OCI-LY7 (cell line): ENCODE data around the gene IMMP2L. TPM values are rescaled to one million over a fixed set of nuclear protein-coding genes. Genes with fewer than 3 reads are reported as not detected.

Experiments
- BruUV-seq: library from RNA; stranded (reverse); fragments of 400-500 nt; replicated peaks from 2 replicates; lab custom pipeline; 2021; lab: Mats Ljungman, UMichigan
- CTCF ChIA-PET: fragments of 300-600 bp; sonication (Branson Sonifier 250); formaldehyde crosslinking; loops from one replicate; lab custom pipeline; 2022; ENCODE audit warnings: antibody characterized with exemption; ENCODE audit not compliant: unreplicated experiment; lab: Charles Lee
- POLR2A ChIA-PET: fragments of 300-600 bp; sonication (Branson Sonifier 250); formaldehyde crosslinking; loops from one replicate; lab custom pipeline; 2022; ENCODE audit warnings: antibody characterized with exemption; lab: Charles Lee
- DNase-seq: peaks from one replicate; pipeline ENCODE4 v3.0.0-alpha.2; 2015; ENCODE audit warnings: low spot score
- H2AFZ ChIP-seq: fragments of 200-600 bp; sonication (generic), shearing (Covaris generic); 2 replicates; pipeline ENCODE4 v1.6.1; 2014; ENCODE audit warnings: mild to moderate bottlenecking, antibody characterized with exemption, low read length, moderate library complexity
- H3K27ac ChIP-seq: fragments of 200-600 bp; sonication (generic); 2 replicates; pipeline ENCODE4 v1.5.1; 2014; ENCODE audit warnings: mixed run types, low read depth, mild to moderate bottlenecking, moderate library complexity, low read length, inconsistent platforms; ENCODE audit not compliant: poor library complexity, severe bottlenecking
- H3K36me3 ChIP-seq: fragments of 200-600 bp; sonication (generic); 2 replicates; pipeline ENCODE4 v1.6.1; 2014; ENCODE audit warnings: mild to moderate bottlenecking, antibody characterized with exemption, low read length, moderate library complexity, mixed read lengths; ENCODE audit not compliant: insufficient read depth
- H3K4me1 ChIP-seq: fragments of 200-600 bp; sonication (generic); 2 replicates; pipeline ENCODE4 v1.5.1; 2014; ENCODE audit warnings: mild to moderate bottlenecking, low read length; ENCODE audit not compliant: insufficient read depth, poor library complexity, severe bottlenecking
- H3K4me2 ChIP-seq: fragments of 200-600 bp; sonication (generic); 2 replicates; pipeline ENCODE4 v1.6.1; 2014; ENCODE audit warnings: mild to moderate bottlenecking, low read length
- H3K4me3 ChIP-seq: fragments of 200-600 bp; sonication (generic); 2 replicates; pipeline ENCODE4 v1.5.1; 2014; ENCODE audit warnings: mild to moderate bottlenecking, low read depth, low read length; ENCODE audit not compliant: poor library complexity, severe bottlenecking
- H3K79me2 ChIP-seq: fragments of 200-600 bp; sonication (generic); 2 replicates; pipeline ENCODE4 v1.6.1; 2016; ENCODE audit warnings: low read depth, mild to moderate bottlenecking, low read length, moderate library complexity, mixed read lengths; ENCODE audit not compliant: insufficient read depth
- H3K9me2 ChIP-seq: fragments of 200-600 bp; sonication (generic); 2 replicates; pipeline ENCODE4 v1.6.1; 2016; ENCODE audit warnings: mild to moderate bottlenecking, low read length, mixed read lengths; ENCODE audit not compliant: insufficient read depth
- H3K9me3 ChIP-seq: fragments of 200-600 bp; sonication (generic); 2 replicates; pipeline ENCODE4 v1.6.1; 2014; ENCODE audit warnings: mild to moderate bottlenecking, mixed run types, low read length, mixed read lengths
- H4K20me1 ChIP-seq: fragments of 200-600 bp; sonication (generic); 2 replicates; pipeline ENCODE4 v1.6.1; 2014; ENCODE audit warnings: mild to moderate bottlenecking, antibody characterized with exemption, low read length, moderate library complexity, mixed read lengths; ENCODE audit not compliant: insufficient read depth
- EZH2phosphoT487 ChIP-seq: fragments of 200-600 bp; sonication (generic); IDR thresholded peaks from 2 replicates; pipeline ENCODE4 v1.6.1; 2018; ENCODE audit warnings: low read depth, borderline replicate concordance, mild to moderate bottlenecking, mixed run types, antibody characterized with exemption, low read length, moderate library complexity, mixed read lengths
- intact Hi-C: fragments of 100-400 bp; cut with micrococcal nuclease; formaldehyde crosslinking; loops from one replicate; pipeline ENCODE4 v1.10.0; 2022; ENCODE audit not compliant: unreplicated experiment
- total RNA-seq, 2 experiments: library from RNA; depleted of rRNA in 1 of 2; stranded (reverse); fragments of >200 nt in 1 of 2; shearing (Covaris generic) in 1 of 2; gene quantifications; 2 replicates each; pipeline ENCODE4 v1.2.3, GENCODE V29; 2014 to 2022
- TF ChIP-seq, protein P1 (sequence below): fragments of 200-600 bp; sonication (generic); conservative IDR thresholded peaks from 2 replicates; pipeline ENCODE4 v1.5.1; 2014; ENCODE audit warnings: mild to moderate bottlenecking, antibody characterized with exemption, low read length, moderate library complexity, mixed read lengths

Gene IMMP2L
- total RNA-seq, 2 experiments from 2014 or later: 8.0 to 25.4 TPM

DNA sequence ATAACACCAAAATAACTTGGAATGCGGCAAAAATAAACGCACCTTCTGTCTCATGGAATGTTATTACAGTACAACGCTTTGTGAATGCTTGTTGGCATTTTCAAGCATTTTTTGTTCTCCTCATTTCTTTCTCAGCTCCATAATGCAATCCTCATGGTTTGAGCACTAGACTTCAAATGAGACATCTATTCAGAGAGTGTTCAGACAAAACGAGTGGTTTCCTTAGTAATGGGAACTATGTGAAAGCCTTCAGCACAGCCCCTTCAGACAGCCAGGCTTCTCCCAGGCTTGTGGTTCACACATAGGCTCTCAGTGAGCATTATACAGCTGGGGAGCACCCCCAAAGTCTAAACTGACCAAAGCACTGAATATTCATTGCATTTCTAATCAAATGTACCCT is 479.9 kb downstream of the IMMP2L start:
- no peaks in the 10 kb centered on the region for H3K79me2 ChIP-seq
- DNase-seq: no peak
- H3K4me1 ChIP-seq: no peaks in the 10 kb centered on the region
- no peak overlapping the region; the same call in 1 of the 2 replicates for H3K4me2 ChIP-seq
- H3K27ac ChIP-seq: no peak overlapping the region
- no peak overlapping the region for H2AFZ ChIP-seq
- no peaks in the 10 kb centered on the region for H4K20me1 ChIP-seq
- no peaks in the 10 kb centered on the region for H3K9me2 ChIP-seq
- intact Hi-C loops: no loop called here
- BruUV-seq: no TSS peak
- no peaks in the 10 kb centered on the region for H3K36me3 ChIP-seq
- TF ChIP-seq EZH2phosphoT487: no peak
- TF ChIP-seq, protein P1, sequence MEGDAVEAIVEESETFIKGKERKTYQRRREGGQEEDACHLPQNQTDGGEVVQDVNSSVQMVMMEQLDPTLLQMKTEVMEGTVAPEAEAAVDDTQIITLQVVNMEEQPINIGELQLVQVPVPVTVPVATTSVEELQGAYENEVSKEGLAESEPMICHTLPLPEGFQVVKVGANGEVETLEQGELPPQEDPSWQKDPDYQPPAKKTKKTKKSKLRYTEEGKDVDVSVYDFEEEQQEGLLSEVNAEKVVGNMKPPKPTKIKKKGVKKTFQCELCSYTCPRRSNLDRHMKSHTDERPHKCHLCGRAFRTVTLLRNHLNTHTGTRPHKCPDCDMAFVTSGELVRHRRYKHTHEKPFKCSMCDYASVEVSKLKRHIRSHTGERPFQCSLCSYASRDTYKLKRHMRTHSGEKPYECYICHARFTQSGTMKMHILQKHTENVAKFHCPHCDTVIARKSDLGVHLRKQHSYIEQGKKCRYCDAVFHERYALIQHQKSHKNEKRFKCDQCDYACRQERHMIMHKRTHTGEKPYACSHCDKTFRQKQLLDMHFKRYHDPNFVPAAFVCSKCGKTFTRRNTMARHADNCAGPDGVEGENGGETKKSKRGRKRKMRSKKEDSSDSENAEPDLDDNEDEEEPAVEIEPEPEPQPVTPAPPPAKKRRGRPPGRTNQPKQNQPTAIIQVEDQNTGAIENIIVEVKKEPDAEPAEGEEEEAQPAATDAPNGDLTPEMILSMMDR: no peak
- no peaks in the 10 kb centered on the region for H3K9me3 ChIP-seq
- POLR2A ChIA-PET: interaction anchor here (0.7 kb wide), 1 partner anchor 173 kb away, joined by 3 read pairs; no protein-coding TSS in a partner anchor
- CTCF ChIA-PET: no interaction called here
- H3K4me3 ChIP-seq: no peak overlapping the region

DNA sequence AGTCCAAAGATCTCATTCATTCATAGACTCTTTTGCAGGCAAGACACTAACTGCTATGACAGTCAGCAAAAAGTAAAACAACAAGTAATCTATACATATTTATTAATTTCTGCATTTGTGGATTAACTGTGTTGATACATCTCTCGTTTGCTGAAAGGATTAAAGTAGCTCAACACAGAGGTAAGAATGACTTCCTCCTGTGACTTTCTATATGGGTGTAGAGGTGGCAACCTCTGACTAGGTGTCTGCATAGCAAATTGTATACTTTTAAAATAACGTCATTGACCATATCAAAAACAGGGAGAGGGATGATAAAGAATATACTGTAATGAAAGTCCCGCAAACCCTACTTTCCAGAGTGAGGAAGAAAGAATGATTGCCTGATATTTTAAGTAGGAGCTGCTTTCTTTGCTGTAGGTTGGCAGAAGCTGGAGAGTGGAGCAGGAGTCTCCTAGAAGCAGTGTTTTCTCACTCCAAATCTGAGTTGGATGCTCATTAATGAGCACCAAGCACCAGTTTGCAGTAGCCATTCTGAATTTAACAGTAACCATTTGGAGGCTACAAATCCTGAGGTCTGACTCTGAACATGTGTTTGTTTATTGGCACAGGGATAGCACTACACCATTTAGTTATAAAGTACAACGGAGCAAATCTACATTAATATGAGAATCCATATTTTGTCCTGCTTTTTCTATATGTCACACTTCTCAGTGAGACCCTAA is 480.6 kb downstream of the IMMP2L start:
- no peak overlapping the region for H3K27ac ChIP-seq
- intact Hi-C loops: no loop called here
- peak overlapping the region; percentile 17; the same call in 1 of the 2 replicates for H3K4me2 ChIP-seq
- BruUV-seq: no TSS peak
- ChIA-PET POLR2A (interaction anchor here (0.7 kb wide), 1 partner anchor 174 kb away, joined by 3 read pairs; no protein-coding TSS in a partner anchor), CTCF (no interaction called here)
- DNase-seq: no peak
- H3K36me3 ChIP-seq: no peaks in the 10 kb centered on the region
- TF ChIP-seq EZH2phosphoT487: no peak
- TF ChIP-seq, protein P1: no peak
- no peaks in the 10 kb centered on the region for H4K20me1 ChIP-seq
- H3K9me2 ChIP-seq: no peaks in the 10 kb centered on the region
- no peak overlapping the region for H2AFZ ChIP-seq
- H3K4me1 ChIP-seq: no peaks in the 10 kb centered on the region
- no peaks in the 10 kb centered on the region for H3K9me3 ChIP-seq
- no peaks in the 10 kb centered on the region for H3K79me2 ChIP-seq
- H3K4me3 ChIP-seq: no peak overlapping the region

DNA sequence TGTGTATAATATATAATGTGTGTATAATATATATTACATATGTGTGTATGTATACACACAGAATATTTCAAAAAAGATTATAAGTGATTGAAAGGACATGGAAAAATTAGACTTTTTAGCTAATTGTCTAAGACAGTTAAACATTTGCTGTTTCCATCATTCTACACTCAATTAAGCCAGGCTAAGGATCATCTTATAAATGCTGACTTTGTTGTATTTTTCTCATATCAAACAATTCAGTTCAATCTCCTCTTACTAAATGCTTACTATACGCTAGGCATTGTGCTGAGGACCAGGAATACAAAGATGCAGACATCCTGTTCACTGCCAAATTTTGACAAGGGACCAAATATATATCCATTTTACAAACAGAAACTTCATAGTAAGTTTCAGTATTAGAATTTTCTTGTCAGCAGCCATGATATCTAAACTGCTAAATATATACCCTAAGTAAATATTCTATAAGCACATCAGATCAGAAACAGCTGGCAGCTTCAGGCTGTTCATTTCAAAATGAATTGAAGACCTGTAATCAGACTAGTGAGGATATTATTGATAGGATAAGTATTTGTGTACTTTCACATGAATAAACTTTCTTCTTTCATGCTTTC is 481.7 kb downstream of the IMMP2L start:
- Histone ChIP-seq H3K9me3 (no peaks in the 10 kb centered on the region), H4K20me1 (no peaks in the 10 kb centered on the region), H3K4me1 (no peaks in the 10 kb centered on the region), H3K4me3 (no peak overlapping the region), H2AFZ (no peak overlapping the region), H3K36me3 (no peaks in the 10 kb centered on the region), H3K4me2 (no peak overlapping the region), H3K9me2 (no peaks in the 10 kb centered on the region), H3K27ac (no peak overlapping the region), H3K79me2 (no peaks in the 10 kb centered on the region)
- POLR2A ChIA-PET: no interaction called here
- no peak for TF ChIP-seq EZH2phosphoT487
- TF ChIP-seq, protein P1: no peak
- intact Hi-C loops: no loop called here
- BruUV-seq: no TSS peak
- DNase-seq: no peak
- CTCF ChIA-PET: no interaction called here
